ENCODE data around the gene SMARCC2. TPM values are rescaled to one million over a fixed set of nuclear protein-coding genes. Genes with fewer than 3 reads are reported as not detected.

SMARCC2 gene
- total and polyA plus RNA-seq, 9 of the 15 experiments (the other 6 are each of a cell fraction or from before 2014, with no cell fraction given), result 11.9 to 86.0 (median 36.6) TPM

GRCh38 chr12:56127888-56128669 is 61.2 kb downstream of the SMARCC2 start, which contains the start of gene ESYT1 (continued):
- TF ChIP-seq BRF2 (IDR thresholded peaks at IDR 0.05; ENCODE audit: borderline replicate concordance, insufficient read depth, insufficient read length) (no peak), ZNF431 (CRISPR knock-in tag; IDR thresholded peaks at IDR 0.05) (no peak), CCAR2 (IDR thresholded peaks at IDR 0.05; ENCODE audit: low read depth, low read length) (no peak), JUND (IDR thresholded peaks at IDR 0.05; ENCODE audit: borderline replicate concordance, low read depth, low read length) (peak; percentile 100), JUND (tag; IDR thresholded peaks at IDR 0.05; ENCODE audit: borderline replicate concordance, low read depth, low read length) (peak; percentile 99; the same call in 2 of the 3 replicates), MYC (IDR thresholded peaks at IDR 0.05; ENCODE audit: low read depth, low read length) (peak; percentile 92), MYC (CRISPR knock-in tag; IDR thresholded peaks at IDR 0.05; ENCODE audit: borderline replicate concordance, low read depth) (0 out of 2 replicates have a peak, but pooled peaks have one; percentile 42), ZNF253 (CRISPR knock-in tag; conservative IDR thresholded peaks at IDR 0.05) (no peak), ILK (tag; IDR thresholded peaks at IDR 0.05; ENCODE audit: borderline replicate concordance, low read depth) (no peak), KLF10 (CRISPR knock-in tag; IDR thresholded peaks at IDR 0.05) (no peak), ZNF395 (CRISPR knock-in tag; IDR thresholded peaks at IDR 0.05) (peak; percentile 32; the same call in 1 of the 2 replicates), DNMT1 (IDR thresholded peaks at IDR 0.05) (no peak), GTF2A2 (tag; IDR thresholded peaks at IDR 0.05) (no peak), PHF8 (IDR thresholded peaks at IDR 0.05; ENCODE audit: borderline replicate concordance, low read length) (peak; percentile 56; the same call in 1 of the 2 replicates), ZNF589 (CRISPR knock-in tag; IDR thresholded peaks at IDR 0.05; ENCODE audit: low read depth) (no peak), ZNF75A (CRISPR knock-in tag; IDR thresholded peaks at IDR 0.05) (no peak), TCF15 (CRISPR knock-in tag; IDR thresholded peaks at IDR 0.05) (no peak), NRF1 (conservative IDR thresholded peaks at IDR 0.05 in 1 of 2, IDR thresholded peaks at IDR 0.05 in 1 of 2) (peak; percentile 80 to 83), ZNF696 (CRISPR knock-in tag; conservative IDR thresholded peaks at IDR 0.05) (no peak), SMARCA4 (IDR thresholded peaks at IDR 0.05) (no peak), SFPQ (IDR thresholded peaks at IDR 0.05; ENCODE audit: low read depth, low read length) (no peak), CBX8 (IDR thresholded peaks at IDR 0.05; ENCODE audit: borderline replicate concordance, extremely low read depth, low read depth, low read length, poor library complexity, severe bottlenecking) (no peak), ZNF263 (CRISPR knock-in tag; IDR thresholded peaks at IDR 0.05; ENCODE audit: borderline replicate concordance) (peak; percentile 65)

Measured in K562 (cell line).